ENCODE measurements around the gene KCNQ1.

The KCNQ1 gene

DNA sequence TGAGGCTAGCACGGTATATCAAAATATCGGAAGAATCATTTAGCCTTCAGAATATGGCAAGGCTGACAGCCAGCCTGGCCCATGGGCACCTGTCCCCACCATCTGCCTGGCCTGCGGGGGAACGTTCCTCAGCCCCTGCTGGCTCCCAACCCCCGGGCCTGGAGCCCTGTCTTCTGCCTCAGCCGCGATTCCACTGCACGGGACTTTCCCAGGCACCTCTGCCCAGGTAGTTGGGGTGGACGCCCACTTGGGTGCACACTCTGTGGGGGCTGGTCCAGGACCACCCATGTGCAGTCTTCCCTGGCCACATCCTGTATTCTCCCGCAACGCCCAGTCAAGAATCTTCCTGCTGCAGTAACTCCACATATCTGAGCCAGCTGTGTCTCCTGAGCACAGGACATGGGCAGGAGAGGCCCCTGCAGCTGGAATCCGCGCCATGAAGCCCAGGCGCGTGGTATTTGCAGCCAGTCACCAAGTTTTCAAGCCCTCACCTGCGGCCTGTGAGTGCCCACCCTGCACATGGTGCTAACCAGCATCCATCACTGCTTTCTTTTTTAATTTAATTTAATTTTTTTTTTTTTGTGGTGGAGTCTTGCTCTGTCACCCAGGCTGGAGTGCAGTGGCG is 77.9 kb downstream of the KCNQ1 start:
- Histone ChIP-seq H2AFZ (ENCODE audit: low read depth, low read length, severe bottlenecking) (no peak overlapping the region), H3K27me3 (ENCODE audit: low read length) (no peaks in the 10 kb centered on the region), H3K4me2 (ENCODE audit: low read depth, low read length, poor library complexity, severe bottlenecking) (no peak overlapping the region), H3K27ac (ENCODE audit: low read depth, low read length) (no peak overlapping the region), H3K9me2 (replicated peaks; ENCODE audit: insufficient read depth, low read length) (no peaks in the 10 kb centered on the region), H3K9ac (ENCODE audit: low read length) (no peak overlapping the region), H3K9me3 (ENCODE audit: insufficient read depth, low read length) (no peaks in the 10 kb centered on the region), H3K79me2 (ENCODE audit: insufficient read depth, low read length) (no peaks in the 10 kb centered on the region), H3F3A (ENCODE audit: insufficient read depth) (no peaks in the 10 kb centered on the region), H4K20me1 (ENCODE audit: low read depth, low read length) (no peaks in the 10 kb centered on the region), H3K36me3 (ENCODE audit: low read length) (no peaks in the 10 kb centered on the region), H3K4me3 (ENCODE audit: insufficient read depth, low read length, poor library complexity, severe bottlenecking) (no peak overlapping the region)
- TF ChIP-seq, protein P1, sequence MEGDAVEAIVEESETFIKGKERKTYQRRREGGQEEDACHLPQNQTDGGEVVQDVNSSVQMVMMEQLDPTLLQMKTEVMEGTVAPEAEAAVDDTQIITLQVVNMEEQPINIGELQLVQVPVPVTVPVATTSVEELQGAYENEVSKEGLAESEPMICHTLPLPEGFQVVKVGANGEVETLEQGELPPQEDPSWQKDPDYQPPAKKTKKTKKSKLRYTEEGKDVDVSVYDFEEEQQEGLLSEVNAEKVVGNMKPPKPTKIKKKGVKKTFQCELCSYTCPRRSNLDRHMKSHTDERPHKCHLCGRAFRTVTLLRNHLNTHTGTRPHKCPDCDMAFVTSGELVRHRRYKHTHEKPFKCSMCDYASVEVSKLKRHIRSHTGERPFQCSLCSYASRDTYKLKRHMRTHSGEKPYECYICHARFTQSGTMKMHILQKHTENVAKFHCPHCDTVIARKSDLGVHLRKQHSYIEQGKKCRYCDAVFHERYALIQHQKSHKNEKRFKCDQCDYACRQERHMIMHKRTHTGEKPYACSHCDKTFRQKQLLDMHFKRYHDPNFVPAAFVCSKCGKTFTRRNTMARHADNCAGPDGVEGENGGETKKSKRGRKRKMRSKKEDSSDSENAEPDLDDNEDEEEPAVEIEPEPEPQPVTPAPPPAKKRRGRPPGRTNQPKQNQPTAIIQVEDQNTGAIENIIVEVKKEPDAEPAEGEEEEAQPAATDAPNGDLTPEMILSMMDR (IDR thresholded peaks at IDR 0.05; ENCODE audit: insufficient read depth, low read length, poor library complexity, severe bottlenecking): no peak
- no peak for TF ChIP-seq EZH2phosphoT487 (conservative IDR thresholded peaks at IDR 0.05; ENCODE audit: low read length)

DNA sequence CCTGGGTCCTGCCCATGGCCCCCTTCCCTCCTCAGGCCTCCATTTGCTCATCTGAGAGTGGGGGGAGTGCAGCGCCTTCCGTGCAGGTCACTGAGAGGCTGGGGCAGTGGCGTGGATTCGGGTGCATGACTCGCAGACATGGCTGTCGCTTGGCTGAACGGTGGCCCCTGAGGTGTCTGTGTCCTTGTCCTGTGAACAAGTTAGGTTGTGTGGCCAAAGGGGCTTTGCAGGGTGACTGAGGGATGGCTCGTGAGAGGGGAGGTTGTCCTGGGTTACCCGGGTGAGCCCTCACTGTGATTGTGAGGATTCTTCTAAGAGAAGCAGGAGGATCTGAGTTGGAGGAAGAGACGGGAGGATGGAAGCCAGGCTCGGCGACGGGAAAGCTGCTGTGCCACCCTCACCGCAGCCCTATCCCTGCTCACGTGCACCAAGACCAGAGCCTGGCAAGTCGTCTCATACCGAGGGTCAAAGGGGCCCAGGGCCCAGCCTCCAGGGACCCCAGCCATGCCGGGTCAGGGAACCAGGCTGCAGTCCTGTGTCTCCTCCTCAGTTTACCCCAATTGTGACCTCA is 79.1 kb downstream of the KCNQ1 start:
- H3F3A ChIP-seq (ENCODE audit: insufficient read depth): no peaks in the 10 kb centered on the region
- no peak overlapping the region for H3K27ac ChIP-seq (ENCODE audit: low read depth, low read length)
- no peaks in the 10 kb centered on the region for H3K9me3 ChIP-seq (ENCODE audit: insufficient read depth, low read length)
- TF ChIP-seq, protein P1 (IDR thresholded peaks at IDR 0.05; ENCODE audit: insufficient read depth, low read length, poor library complexity, severe bottlenecking): no peak
- no peak for TF ChIP-seq EZH2phosphoT487 (conservative IDR thresholded peaks at IDR 0.05; ENCODE audit: low read length)
- H3K9ac ChIP-seq (ENCODE audit: low read length): no peak overlapping the region
- H3K27me3 ChIP-seq (ENCODE audit: low read length): no peaks in the 10 kb centered on the region
- no peaks in the 10 kb centered on the region for H3K36me3 ChIP-seq (ENCODE audit: low read length)
- H3K9me2 ChIP-seq (replicated peaks; ENCODE audit: insufficient read depth, low read length): no peaks in the 10 kb centered on the region
- H2AFZ ChIP-seq (ENCODE audit: low read depth, low read length, severe bottlenecking): no peak overlapping the region
- H3K79me2 ChIP-seq (ENCODE audit: insufficient read depth, low read length): no peaks in the 10 kb centered on the region
- no peak overlapping the region for H3K4me2 ChIP-seq (ENCODE audit: low read depth, low read length, poor library complexity, severe bottlenecking)
- no peaks in the 10 kb centered on the region for H4K20me1 ChIP-seq (ENCODE audit: low read depth, low read length)
- no peak overlapping the region for H3K4me3 ChIP-seq (ENCODE audit: insufficient read depth, low read length, poor library complexity, severe bottlenecking)

DNA sequence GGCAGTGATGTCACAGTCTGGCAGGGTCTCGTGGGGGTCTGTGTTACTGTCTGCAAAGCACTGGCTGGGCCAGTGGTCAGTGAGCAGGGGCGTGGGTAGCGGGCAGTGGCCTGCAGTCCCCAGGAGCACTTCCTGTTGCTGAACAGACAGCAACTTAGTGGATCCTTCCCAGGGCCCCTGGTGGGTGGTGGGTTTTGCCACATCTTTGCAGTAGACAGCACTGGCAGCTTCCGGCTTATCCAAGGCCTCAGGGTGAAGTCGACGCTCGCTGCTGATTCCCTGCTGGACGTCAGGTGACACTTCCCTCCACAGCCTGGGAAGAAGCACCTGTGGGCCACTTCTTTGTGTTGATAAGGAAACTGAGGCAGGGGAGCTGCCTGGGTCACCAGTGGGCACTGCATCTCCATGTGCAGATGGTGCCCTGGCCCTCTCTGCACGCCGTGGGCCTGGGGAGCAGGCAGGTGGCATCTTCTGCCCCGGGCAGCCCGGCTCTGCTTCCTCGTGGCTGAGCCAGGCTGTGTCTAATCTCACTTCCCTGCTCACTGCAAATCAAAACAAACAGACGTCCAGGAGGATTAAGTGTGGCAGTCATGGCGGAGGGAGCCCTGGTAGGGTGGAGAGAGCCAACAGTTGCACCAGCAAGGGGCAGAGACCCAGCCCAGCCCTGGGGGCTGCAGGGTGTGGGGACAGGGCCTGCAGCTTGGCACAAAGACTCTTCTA is 79.8 kb downstream of the KCNQ1 start:
- no peak for TF ChIP-seq EZH2phosphoT487 (conservative IDR thresholded peaks at IDR 0.05; ENCODE audit: low read length)
- TF ChIP-seq, protein P1 (IDR thresholded peaks at IDR 0.05; ENCODE audit: insufficient read depth, low read length, poor library complexity, severe bottlenecking): no peak
- H3K27ac ChIP-seq (ENCODE audit: low read depth, low read length): no peak overlapping the region
- H3K27me3 ChIP-seq (ENCODE audit: low read length): no peaks in the 10 kb centered on the region

More for the DNA sequence above, 79.8 kb downstream of the KCNQ1 start:
- H3K9me3 ChIP-seq (ENCODE audit: insufficient read depth, low read length): no peaks in the 10 kb centered on the region
- H3K4me2 ChIP-seq (ENCODE audit: low read depth, low read length, poor library complexity, severe bottlenecking): no peak overlapping the region
- H3K4me3 ChIP-seq (ENCODE audit: insufficient read depth, low read length, poor library complexity, severe bottlenecking): no peak overlapping the region
- no peaks in the 10 kb centered on the region for H3F3A ChIP-seq (ENCODE audit: insufficient read depth)
- no peaks in the 10 kb centered on the region for H4K20me1 ChIP-seq (ENCODE audit: low read depth, low read length)
- H3K9me2 ChIP-seq (replicated peaks; ENCODE audit: insufficient read depth, low read length): no peaks in the 10 kb centered on the region
- H3K9ac ChIP-seq (ENCODE audit: low read length): no peak overlapping the region
- no peak overlapping the region for H2AFZ ChIP-seq (ENCODE audit: low read depth, low read length, severe bottlenecking)
- no peaks in the 10 kb centered on the region for H3K36me3 ChIP-seq (ENCODE audit: low read length)
- H3K79me2 ChIP-seq (ENCODE audit: insufficient read depth, low read length): no peaks in the 10 kb centered on the region
